ENCODE measurements around the gene SYCE3.

DNA sequence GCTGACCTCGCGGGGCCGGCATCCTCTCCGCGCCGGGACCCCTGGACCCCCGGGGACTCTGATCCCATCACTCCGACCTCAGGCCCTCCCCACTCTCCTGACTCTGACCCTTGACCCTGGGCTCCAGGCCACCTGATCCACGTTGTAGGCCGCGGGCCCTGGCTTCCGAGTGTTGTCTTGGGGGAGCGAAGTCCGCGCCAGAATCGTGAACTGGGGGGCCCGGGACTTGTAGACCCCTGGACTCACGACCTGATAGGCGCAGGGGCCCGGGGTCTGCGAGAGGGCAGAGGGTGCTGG, 32.2 kb downstream of the SYCE3 start:
- TF ChIP-seq, protein P1, sequence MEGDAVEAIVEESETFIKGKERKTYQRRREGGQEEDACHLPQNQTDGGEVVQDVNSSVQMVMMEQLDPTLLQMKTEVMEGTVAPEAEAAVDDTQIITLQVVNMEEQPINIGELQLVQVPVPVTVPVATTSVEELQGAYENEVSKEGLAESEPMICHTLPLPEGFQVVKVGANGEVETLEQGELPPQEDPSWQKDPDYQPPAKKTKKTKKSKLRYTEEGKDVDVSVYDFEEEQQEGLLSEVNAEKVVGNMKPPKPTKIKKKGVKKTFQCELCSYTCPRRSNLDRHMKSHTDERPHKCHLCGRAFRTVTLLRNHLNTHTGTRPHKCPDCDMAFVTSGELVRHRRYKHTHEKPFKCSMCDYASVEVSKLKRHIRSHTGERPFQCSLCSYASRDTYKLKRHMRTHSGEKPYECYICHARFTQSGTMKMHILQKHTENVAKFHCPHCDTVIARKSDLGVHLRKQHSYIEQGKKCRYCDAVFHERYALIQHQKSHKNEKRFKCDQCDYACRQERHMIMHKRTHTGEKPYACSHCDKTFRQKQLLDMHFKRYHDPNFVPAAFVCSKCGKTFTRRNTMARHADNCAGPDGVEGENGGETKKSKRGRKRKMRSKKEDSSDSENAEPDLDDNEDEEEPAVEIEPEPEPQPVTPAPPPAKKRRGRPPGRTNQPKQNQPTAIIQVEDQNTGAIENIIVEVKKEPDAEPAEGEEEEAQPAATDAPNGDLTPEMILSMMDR (IDR thresholded peaks at IDR 0.05): no peak
- TF ChIP-seq POLR2AphosphoS5 (IDR thresholded peaks at IDR 0.05; ENCODE audit: low read depth, low read length): no peak
- TF ChIP-seq, protein P2, sequence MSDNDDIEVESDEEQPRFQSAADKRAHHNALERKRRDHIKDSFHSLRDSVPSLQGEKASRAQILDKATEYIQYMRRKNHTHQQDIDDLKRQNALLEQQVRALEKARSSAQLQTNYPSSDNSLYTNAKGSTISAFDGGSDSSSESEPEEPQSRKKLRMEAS (IDR thresholded peaks at IDR 0.05; ENCODE audit: low read depth): no peak
- TF ChIP-seq, protein P3, sequence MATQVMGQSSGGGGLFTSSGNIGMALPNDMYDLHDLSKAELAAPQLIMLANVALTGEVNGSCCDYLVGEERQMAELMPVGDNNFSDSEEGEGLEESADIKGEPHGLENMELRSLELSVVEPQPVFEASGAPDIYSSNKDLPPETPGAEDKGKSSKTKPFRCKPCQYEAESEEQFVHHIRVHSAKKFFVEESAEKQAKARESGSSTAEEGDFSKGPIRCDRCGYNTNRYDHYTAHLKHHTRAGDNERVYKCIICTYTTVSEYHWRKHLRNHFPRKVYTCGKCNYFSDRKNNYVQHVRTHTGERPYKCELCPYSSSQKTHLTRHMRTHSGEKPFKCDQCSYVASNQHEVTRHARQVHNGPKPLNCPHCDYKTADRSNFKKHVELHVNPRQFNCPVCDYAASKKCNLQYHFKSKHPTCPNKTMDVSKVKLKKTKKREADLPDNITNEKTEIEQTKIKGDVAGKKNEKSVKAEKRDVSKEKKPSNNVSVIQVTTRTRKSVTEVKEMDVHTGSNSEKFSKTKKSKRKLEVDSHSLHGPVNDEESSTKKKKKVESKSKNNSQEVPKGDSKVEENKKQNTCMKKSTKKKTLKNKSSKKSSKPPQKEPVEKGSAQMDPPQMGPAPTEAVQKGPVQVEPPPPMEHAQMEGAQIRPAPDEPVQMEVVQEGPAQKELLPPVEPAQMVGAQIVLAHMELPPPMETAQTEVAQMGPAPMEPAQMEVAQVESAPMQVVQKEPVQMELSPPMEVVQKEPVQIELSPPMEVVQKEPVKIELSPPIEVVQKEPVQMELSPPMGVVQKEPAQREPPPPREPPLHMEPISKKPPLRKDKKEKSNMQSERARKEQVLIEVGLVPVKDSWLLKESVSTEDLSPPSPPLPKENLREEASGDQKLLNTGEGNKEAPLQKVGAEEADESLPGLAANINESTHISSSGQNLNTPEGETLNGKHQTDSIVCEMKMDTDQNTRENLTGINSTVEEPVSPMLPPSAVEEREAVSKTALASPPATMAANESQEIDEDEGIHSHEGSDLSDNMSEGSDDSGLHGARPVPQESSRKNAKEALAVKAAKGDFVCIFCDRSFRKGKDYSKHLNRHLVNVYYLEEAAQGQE (IDR thresholded peaks at IDR 0.05; ENCODE audit: low read depth, low read length): no peak
- TF ChIP-seq YY1 (IDR thresholded peaks at IDR 0.05; ENCODE audit: low read depth): no peak
- no peak for TF ChIP-seq MEF2A (IDR thresholded peaks at IDR 0.05; ENCODE audit: borderline replicate concordance, low read depth)
- no peak for TF ChIP-seq EP300 (IDR thresholded peaks at IDR 0.05; ENCODE audit: borderline replicate concordance in 1 of 2, low read depth in 1 of 2, low read length in 1 of 2)
- TF ChIP-seq FOXM1 (IDR thresholded peaks at IDR 0.05; ENCODE audit: low read depth): no peak
- TF ChIP-seq JUND (IDR thresholded peaks at IDR 0.05): no peak
- no peak for TF ChIP-seq SMC3 (IDR thresholded peaks at IDR 0.05; ENCODE audit: low read depth, low read length)
